ENCODE results near the gene FAT1. TPM values are rescaled to one million over a fixed set of nuclear protein-coding genes. Genes with fewer than 3 reads are reported as not detected.
"Not testable (repeated sequence)": the region's sequence is repeated elsewhere in the genome, so short reads cannot be mapped to it uniquely, and the experiment has no call there.

FAT1 gene
- total RNA-seq, 1 donor from 2014 or later: 84.3 TPM

DNA sequence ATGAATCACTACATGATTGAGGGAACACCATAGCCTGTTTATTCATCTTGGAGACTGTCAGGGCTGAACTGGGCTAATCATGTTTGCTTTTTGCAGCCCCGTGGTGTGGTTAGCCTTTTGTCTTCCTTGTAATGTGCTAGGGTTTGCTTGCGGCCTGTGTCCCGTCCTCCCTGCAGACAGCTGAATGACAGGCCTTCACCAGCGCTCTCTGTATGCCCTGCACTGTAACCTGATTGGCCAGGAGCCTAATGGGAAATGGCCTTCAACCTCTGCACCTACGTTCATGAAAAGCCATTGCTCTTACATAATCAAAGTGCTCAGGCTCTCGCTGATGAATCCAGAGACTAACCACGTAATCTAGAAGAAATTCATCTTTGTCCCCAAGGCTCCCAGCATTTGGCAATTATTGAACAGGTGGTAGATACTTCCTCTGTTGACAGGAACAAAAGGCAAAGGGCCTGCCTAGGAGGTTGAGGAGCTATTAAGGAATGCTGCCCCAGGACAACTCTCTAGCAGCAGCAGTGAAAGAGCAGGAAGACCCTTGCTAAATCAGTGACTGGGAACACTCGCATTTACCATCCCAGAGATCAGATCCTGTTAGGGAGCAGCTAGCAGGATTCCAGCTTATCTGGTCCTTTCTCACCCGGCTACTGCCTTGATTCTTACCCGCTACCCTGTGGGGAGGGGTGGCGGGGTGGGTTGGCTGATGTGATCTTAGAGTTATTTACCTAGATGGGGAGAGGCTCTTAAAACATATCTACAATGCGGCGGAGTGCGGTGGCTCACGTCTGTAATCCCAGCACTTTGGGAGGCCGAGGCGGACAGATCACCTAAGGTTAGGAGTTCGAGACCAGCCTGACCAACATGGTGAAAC is 42.3 kb upstream of the FAT1 start:
- DNase-seq (no peak), ATAC-seq (no peak)
- Histone ChIP-seq H3K36me3 (no peaks in the 10 kb centered on the region), H3K4me1 (no peaks in the 10 kb centered on the region), H3K9me3 (no peaks in the 10 kb centered on the region), H3K27ac (no peak overlapping the region), H3K27me3 (no peaks in the 10 kb centered on the region), H3K4me3 (no peak overlapping the region)
- TF ChIP-seq CTCF (IDR thresholded peaks at IDR 0.05): no peak
- intact Hi-C loops (cut with DNase I): no loop called here

DNA sequence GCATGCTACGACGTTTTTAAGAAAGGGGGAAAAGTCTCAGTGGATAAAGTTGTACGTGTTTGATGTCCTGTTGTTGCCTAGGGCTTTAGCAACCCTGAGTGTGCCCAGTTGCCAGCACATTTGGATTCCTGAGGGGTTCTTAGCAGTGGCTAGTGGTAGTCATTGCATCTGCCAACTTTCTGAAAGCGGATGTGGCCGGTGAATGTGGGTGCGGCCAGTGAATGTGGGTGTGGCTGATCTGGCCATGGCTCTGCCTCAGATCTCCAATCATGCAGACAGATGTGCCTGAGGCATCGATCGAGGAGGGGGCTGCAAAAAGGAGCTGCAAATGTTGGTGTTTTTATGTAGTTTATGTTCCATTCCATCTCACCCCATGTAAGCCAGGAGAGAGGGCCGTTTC is 41.5 kb upstream of the FAT1 start:
- no peak for ATAC-seq
- Histone ChIP-seq H3K9me3 (no peaks in the 10 kb centered on the region), H3K4me1 (no peaks in the 10 kb centered on the region), H3K27ac (no peak overlapping the region), H3K27me3 (no peaks in the 10 kb centered on the region), H3K36me3 (no peaks in the 10 kb centered on the region), H3K4me3 (no peak overlapping the region)
- no peak for TF ChIP-seq CTCF (IDR thresholded peaks at IDR 0.05)
- DNase-seq: no peak
- intact Hi-C loops (cut with DNase I): no loop called here

DNA sequence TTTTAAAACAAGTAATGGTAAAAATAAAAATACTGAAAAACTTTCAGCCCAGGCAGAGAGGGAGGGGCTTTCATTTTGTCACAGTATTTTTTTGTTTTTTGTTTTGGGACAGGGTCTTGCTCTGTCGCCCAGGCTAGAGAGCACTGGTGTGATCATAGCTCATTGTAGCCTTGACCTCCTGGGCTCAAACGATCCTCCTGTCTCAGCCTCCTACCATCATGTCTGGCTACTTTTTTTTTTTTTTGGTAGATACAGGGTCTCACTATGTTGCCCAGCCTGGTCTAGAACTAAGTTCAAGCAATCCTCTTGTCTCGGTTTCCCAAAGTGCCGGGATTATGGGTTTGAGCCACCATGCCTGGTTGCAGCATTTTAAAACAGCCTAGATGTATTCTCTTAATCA is 40.8 kb upstream of the FAT1 start:
- no peak for TF ChIP-seq CTCF (IDR thresholded peaks at IDR 0.05)
- intact Hi-C loops (cut with DNase I): no loop called here
- H3K27me3 ChIP-seq: no peaks in the 10 kb centered on the region
- ATAC-seq (no peak), DNase-seq (no peak)
- H3K36me3 ChIP-seq: no peaks in the 10 kb centered on the region
- no peak overlapping the region for H3K4me3 ChIP-seq
- no peaks in the 10 kb centered on the region for H3K9me3 ChIP-seq
- H3K4me1 ChIP-seq: no peaks in the 10 kb centered on the region
- no peak overlapping the region for H3K27ac ChIP-seq

DNA sequence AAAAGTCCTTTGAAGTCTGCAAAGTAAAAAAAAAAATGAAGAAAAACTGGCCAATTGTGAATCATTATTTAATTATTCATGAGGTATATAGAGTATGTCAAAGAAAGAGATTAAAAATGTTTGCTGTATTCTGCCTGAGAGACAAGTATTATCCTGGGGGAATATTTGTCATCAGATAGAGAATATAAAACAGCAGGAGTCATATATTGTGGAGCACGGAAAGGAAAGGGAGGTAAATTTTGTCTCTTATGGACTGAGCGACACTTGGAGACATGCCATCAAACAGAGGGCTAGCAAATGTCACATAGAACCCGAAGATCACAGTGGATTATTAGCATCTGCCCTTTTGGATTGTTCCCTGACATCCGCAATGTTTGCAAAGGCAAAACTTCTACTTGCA is 39.2 kb upstream of the FAT1 start:
- Histone ChIP-seq H3K4me1 (no peaks in the 10 kb centered on the region), H3K4me3 (no peak overlapping the region), H3K27me3 (no peaks in the 10 kb centered on the region), H3K27ac (no peak overlapping the region), H3K9me3 (no peaks in the 10 kb centered on the region), H3K36me3 (no peaks in the 10 kb centered on the region)
- DNase-seq (no peak), ATAC-seq (no peak)
- TF ChIP-seq CTCF (IDR thresholded peaks at IDR 0.05): no peak
- intact Hi-C loops (cut with DNase I): no loop called here

DNA sequence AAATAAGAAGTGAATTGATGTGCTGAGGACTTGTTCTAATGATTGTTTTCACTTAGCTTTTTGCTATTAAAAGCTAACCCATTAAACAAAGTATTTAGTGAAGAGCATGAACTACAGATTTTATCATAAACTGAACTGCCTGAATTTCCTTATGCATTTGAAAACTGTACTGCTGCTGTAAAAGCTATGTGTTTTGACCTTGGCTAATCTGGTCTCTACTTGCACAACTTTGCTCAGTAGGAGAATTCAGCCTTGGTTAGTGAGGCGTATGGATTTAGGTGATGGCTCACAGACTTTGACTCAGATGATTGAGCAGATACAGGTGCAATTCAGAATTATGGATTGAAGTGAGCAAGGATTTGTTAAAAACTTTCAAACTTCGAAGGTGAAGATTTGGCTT is 38.7 kb upstream of the FAT1 start:
- Histone ChIP-seq H3K27ac (no peak overlapping the region), H3K4me3 (no peak overlapping the region), H3K36me3 (no peaks in the 10 kb centered on the region), H3K27me3 (no peaks in the 10 kb centered on the region), H3K9me3 (no peaks in the 10 kb centered on the region), H3K4me1 (no peaks in the 10 kb centered on the region)
- DNase-seq: no peak
- no peak for TF ChIP-seq CTCF (IDR thresholded peaks at IDR 0.05)
- intact Hi-C loops (cut with DNase I): no loop called here
- ATAC-seq: no peak

- H3K27me3 ChIP-seq; ATAC-seq; H3K4me1 ChIP-seq; intact Hi-C loops (cut with DNase I); DNase-seq; H3K27ac ChIP-seq; H3K4me3 ChIP-seq; H3K36me3 ChIP-seq; H3K9me3 ChIP-seq: not testable (repeated sequence)
Observed at GRCh38 chr4:186761956-186762355, 38.3 kb upstream of the FAT1 start.

Measured in upper lobe of right lung (tissue), 1 donor.